ENCODE results near the gene LRRC8E. TPM values are rescaled to one million over a fixed set of nuclear protein-coding genes. Genes with fewer than 3 reads are reported as not detected.

Gene LRRC8E
- total RNA-seq, 1 donor from 2014 or later = 6.6 TPM

GRCh38 chr19:7924651-7925170, 36.4 kb downstream of the LRRC8E start:
- peak overlapping the region; percentile 33 for H3K4me3 ChIP-seq (ENCODE audit: insufficient read depth, low read depth, low read length)
- no peak overlapping the region for H3K9ac ChIP-seq (ENCODE audit: low read length)
- peak overlapping the region; percentile 79 for H3K4me2 ChIP-seq (ENCODE audit: low read length)
- Mint-ChIP-seq H3K9me3 (ENCODE audit: unreplicated experiment) (no peaks in the 10 kb centered on the region), H3K27ac (ENCODE audit: unreplicated experiment) (no peak overlapping the region), H3K4me1 (ENCODE audit: low read depth, unreplicated experiment) (peaks cover 18% of the 10 kb centered on the region), H3K36me3 (ENCODE audit: low read depth, unreplicated experiment) (peaks cover 7% of the 10 kb centered on the region), H3K27me3 (ENCODE audit: low read depth, unreplicated experiment) (no peaks in the 10 kb centered on the region), H3K4me3 (ENCODE audit: unreplicated experiment) (peak overlapping the region; percentile 66)
- TF ChIP-seq CTCF (IDR thresholded peaks at IDR 0.05; ENCODE audit: insufficient read depth, low read depth, low read length) (no peak), EZH2 (IDR thresholded peaks at IDR 0.05; ENCODE audit: insufficient read depth, low read length) (no peak)
- no peaks in the 10 kb centered on the region for H3K9me3 ChIP-seq (ENCODE audit: insufficient read depth, low read depth, low read length)
- FAIRE-seq (no peak), DNase-seq (ENCODE audit: low read depth) (no peak)
- H4K20me1 ChIP-seq (ENCODE audit: insufficient read depth, low read length) = peaks cover 21% of the 10 kb centered on the region
- H2AFZ ChIP-seq (ENCODE audit: low read depth, low read length) = no peak overlapping the region
- peaks cover 3% of the 10 kb centered on the region for H3K36me3 ChIP-seq (ENCODE audit: insufficient read depth, low read length)
- peaks cover 41% of the 10 kb centered on the region for H3K4me1 ChIP-seq (ENCODE audit: insufficient read depth, low read length)
- no peaks in the 10 kb centered on the region for H3K27me3 ChIP-seq (ENCODE audit: insufficient read depth, low read length)
- no peak overlapping the region for H3K27ac ChIP-seq (ENCODE audit: low read depth, low read length)
- peaks cover 6% of the 10 kb centered on the region for H3K79me2 ChIP-seq (ENCODE audit: insufficient read depth, low read length)

- peak overlapping the region; percentile 92 for H3K27ac Mint-ChIP-seq (ENCODE audit: unreplicated experiment)
- Histone ChIP-seq H3K27ac (ENCODE audit: low read depth, low read length) (no peak overlapping the region), H3K27me3 (ENCODE audit: insufficient read depth, low read length) (no peaks in the 10 kb centered on the region), H3K9ac (ENCODE audit: low read length) (no peak overlapping the region), H3K4me2 (ENCODE audit: low read length) (peak overlapping the region; percentile 79), H4K20me1 (ENCODE audit: insufficient read depth, low read length) (peaks cover 23% of the 10 kb centered on the region), H3K4me3 (ENCODE audit: insufficient read depth, low read depth, low read length) (peak overlapping the region; percentile 33), H3K4me1 (ENCODE audit: insufficient read depth, low read length) (peaks cover 41% of the 10 kb centered on the region), H3K79me2 (ENCODE audit: insufficient read depth, low read length) (peaks cover 6% of the 10 kb centered on the region), H3K36me3 (ENCODE audit: insufficient read depth, low read length) (peaks cover 3% of the 10 kb centered on the region), H3K9me3 (ENCODE audit: insufficient read depth, low read depth, low read length) (no peaks in the 10 kb centered on the region), H2AFZ (ENCODE audit: low read depth, low read length) (no peak overlapping the region)
- peaks cover 16% of the 10 kb centered on the region for H3K4me1 Mint-ChIP-seq (ENCODE audit: low read depth, unreplicated experiment)
- peak overlapping the region; percentile 86 for H3K4me3 Mint-ChIP-seq (ENCODE audit: unreplicated experiment)
- DNase-seq (ENCODE audit: low read depth) (peak; percentile 16), FAIRE-seq (no peak)
- H3K9me3 Mint-ChIP-seq (ENCODE audit: unreplicated experiment) = no peaks in the 10 kb centered on the region
- H3K27me3 Mint-ChIP-seq (ENCODE audit: low read depth, unreplicated experiment) = no peaks in the 10 kb centered on the region
- H3K36me3 Mint-ChIP-seq (ENCODE audit: low read depth, unreplicated experiment) = peaks cover 7% of the 10 kb centered on the region
- TF ChIP-seq CTCF (IDR thresholded peaks at IDR 0.05; ENCODE audit: insufficient read depth, low read depth, low read length) (peak; percentile 65), EZH2 (IDR thresholded peaks at IDR 0.05; ENCODE audit: insufficient read depth, low read length) (no peak)
Observed at GRCh38 chr19:7925171-7925851, 37.0 kb downstream of the LRRC8E start.

Data from astrocyte (in vitro differentiated cells and primary cell).